HG03045 (cell line): Measurements from ENCODE around the gene PCDHB10.
"Not testable (repeated sequence)": the region's sequence is repeated elsewhere in the genome, so short reads cannot be mapped to it uniquely, and the experiment has no call there.

ENCODE experiments used
- ATAC-seq: cut with Tn5 transposase; IDR thresholded peaks from one replicate; pipeline ENCODE4 v1.9.1; 2021; ENCODE audit warnings: mild to moderate bottlenecking, moderate library complexity; ENCODE audit not compliant: unreplicated experiment

PCDHB10 gene

GRCh38 chr5:141192110-141192725, at the start of gene PCDHB10:
TSS of gene PCDHB10 (plus strand) at chr5:141192353. CDS start at chr5:141192553, 200 bp downstream.
- no peak for ATAC-seq

- no peak for ATAC-seq
These were observed 42.3 kb upstream of the PCDHB10 start, which contains the start of gene PCDHB6 for GRCh38 chr5:141149812-141150211. TSS of gene PCDHB6 (plus strand) at chr5:141150057. CDS start at chr5:141150258, 201 bp downstream.

DNA sequence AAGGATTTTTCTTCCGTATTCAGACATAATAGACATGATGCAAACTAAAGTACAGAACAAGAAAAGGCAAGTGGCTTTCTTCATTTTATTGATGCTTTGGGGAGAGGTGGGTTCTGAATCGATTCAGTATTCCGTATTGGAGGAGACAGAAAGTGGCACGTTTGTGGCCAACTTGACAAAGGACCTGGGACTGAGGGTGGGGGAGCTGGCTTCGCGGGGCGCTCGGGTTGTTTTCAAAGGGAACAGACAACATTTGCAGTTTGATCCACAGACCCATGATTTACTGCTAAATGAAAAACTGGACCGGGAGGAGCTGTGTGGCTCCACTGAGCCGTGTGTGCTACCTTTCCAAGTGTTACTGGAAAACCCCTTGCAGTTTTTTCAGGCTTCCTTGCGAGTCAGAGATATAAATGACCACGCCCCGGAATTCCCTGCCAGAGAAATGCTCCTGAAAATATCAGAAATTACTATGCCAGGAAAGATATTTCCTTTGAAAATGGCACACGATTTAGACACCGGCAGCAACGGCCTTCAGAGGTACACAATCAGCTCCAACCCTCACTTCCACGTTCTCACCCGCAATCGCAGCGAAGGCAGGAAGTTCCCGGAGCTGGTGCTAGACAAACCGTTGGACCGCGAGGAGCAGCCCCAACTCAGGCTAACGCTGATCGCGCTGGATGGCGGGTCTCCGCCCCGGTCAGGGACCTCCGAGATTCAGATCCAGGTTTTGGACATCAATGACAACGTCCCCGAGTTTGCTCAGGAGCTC, 41.7 kb upstream of the PCDHB10 start:
- no peak for ATAC-seq

DNA sequence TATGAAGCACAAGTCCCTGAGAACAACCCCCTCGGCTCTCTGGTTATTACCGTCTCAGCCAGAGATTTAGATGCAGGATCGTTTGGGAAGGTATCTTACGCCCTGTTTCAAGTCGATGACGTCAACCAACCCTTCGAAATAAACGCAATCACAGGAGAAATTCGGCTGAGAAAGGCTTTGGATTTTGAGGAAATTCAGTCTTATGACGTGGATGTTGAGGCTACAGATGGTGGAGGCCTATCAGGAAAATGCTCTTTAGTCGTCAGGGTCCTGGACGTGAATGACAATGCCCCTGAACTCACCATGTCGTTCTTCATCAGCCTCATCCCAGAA, 41.2 kb upstream of the PCDHB10 start:
- ATAC-seq, result no peak

- ATAC-seq, result not testable (repeated sequence)
These were observed 40.5 kb upstream of the PCDHB10 start for GRCh38 chr5:141151632-141152031.

DNA sequence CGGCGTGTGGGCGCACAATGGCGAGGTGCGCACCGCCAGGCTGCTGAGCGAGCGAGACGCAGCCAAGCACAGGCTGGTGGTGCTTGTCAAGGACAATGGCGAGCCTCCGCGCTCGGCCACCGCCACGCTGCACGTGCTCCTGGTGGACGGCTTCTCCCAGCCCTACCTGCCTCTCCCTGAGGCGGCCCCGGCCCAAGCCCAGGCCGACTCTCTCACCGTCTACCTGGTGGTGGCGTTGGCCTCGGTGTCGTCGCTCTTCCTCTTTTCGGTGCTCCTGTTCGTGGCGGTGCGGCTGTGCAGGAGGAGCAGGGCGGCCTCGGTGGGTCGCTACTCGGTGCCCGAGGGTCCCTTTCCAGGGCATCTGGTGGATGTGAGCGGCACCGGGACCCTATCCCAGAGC, 40.1 kb upstream of the PCDHB10 start:
- not testable (repeated sequence) for ATAC-seq

- ATAC-seq, result no peak
These were observed 36.4 kb upstream of the PCDHB10 start for GRCh38 chr5:141155540-141156374.

GRCh38 chr5:141157356-141157755, 34.8 kb upstream of the PCDHB10 start:
- ATAC-seq, result not testable (repeated sequence)

DNA sequence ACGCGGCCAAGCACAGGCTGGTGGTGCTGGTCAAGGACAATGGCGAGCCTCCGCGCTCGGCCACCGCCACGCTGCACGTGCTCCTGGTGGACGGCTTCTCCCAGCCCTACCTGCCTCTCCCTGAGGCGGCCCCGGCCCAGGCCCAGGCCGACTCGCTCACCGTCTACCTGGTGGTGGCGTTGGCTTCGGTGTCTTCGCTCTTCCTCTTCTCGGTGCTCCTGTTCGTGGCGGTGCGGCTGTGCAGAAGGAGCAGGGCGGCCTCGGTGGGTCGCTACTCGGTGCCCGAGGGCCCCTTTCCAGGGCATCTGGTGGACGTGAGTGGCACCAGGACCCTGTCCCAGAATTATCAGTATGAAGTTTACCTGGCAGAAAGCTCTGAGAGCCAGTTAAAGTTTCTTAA, 34.3 kb upstream of the PCDHB10 start:
- not testable (repeated sequence) for ATAC-seq

DNA sequence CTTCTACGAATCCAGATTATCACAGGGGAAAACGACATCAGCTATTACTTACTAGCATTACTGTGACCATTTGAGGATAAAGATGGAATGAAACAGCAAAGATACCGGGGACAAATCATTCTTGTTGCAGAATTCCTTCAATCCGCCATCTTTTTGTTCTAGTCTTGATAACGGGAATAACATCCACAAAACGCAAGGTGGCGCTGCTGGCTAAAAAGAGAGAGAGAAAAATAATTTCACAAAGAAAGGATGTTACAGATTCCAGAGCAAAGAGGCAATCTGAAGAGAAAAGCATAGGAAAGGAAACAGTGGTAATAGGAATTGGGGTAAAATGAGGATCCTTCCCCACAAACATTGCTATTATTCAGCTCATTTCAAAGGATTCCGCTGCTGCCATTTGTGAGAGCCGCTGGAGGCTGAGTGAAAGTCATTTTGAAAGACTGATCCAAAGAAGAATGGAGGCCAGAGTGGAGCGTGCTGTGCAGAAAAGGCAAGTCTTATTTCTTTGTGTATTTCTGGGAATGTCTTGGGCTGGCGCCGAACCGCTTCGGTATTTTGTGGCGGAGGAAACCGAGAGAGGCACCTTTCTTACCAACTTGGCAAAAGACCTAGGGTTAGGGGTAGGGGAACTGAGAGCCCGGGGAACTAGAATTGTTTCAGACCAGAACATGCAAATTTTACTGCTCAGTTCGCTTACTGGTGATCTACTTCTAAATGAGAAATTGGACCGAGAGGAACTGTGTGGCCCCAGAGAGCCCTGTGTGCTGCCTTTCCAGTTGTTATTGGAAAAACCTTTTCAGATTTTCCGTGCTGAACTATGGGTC, 19.6 kb upstream of the PCDHB10 start, which contains the start of gene PCDHB7:
Gene PCDHB7, plus strand, starts transcription at position 264 of the 824 bp plus-strand sequence. Its CDS starts 192 bp downstream, at position 456.
- ATAC-seq, result no peak

- not testable (repeated sequence) for ATAC-seq
These were observed 17.7 kb upstream of the PCDHB10 start for GRCh38 chr5:141174291-141175104.

GRCh38 chr5:141175933-141176332, 16.2 kb upstream of the PCDHB10 start:
- ATAC-seq, result no peak

DNA sequence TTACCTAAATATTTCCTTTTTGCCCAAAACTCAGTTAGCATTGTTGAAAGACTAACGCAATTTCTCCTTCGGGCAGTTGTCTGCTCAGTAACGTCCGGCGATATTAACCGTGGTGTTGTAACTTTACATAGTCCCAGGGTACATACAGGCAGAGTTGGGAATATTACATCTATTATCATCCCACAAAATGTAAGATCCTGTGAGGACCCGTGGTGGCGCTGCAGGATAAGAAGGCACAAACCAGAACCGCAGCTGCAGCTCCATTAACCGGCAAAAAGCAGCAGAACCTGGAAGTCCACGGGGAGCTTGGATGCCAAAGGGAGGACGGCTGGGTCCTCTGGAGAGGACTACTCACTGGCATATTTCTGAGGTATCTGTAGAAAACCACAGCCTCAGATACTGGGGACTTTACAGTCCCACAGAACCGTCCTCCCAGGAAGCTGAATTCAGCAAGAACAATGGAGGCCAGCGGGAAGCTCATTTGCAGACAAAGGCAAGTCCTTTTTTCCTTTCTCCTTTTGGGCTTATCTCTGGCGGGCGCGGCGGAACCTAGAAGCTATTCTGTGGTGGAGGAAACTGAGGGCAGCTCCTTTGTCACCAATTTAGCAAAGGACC, 14.5 kb upstream of the PCDHB10 start, which contains the start of gene PCDHB8:
Gene PCDHB8, plus strand, starts transcription at position 214 of the 615 bp plus-strand sequence. Its CDS starts 245 bp downstream, at position 459.
- not testable (repeated sequence) for ATAC-seq

GRCh38 chr5:141179371-141179770, 12.8 kb upstream of the PCDHB10 start:
- ATAC-seq, result not testable (repeated sequence)

GRCh38 chr5:141179876-141180275, 12.3 kb upstream of the PCDHB10 start:
- not testable (repeated sequence) for ATAC-seq

- ATAC-seq, result no peak
These were observed 11.8 kb upstream of the PCDHB10 start for GRCh38 chr5:141180313-141180712.

DNA sequence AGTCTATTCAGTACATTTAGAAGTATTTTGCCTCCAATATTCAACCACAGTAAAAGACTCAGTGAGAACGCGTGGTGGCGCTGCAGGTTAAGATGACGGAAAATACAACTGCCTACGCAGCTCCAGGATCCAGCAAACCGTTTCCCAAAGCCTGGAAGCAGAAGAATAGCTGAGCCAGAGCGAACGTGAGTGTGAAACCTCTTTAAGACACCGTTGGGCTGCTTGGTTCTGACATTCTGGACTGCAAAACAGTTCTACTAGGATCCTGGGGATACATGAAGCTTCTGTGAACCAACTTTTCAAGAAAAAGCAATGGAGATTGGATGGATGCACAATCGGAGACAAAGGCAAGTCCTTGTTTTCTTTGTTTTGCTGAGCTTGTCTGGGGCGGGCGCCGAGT, 9.9 kb upstream of the PCDHB10 start, which contains the start of gene PCDHB16:
Gene PCDHB16, plus strand, starts transcription at position 140 of the 400 bp plus-strand sequence. Its CDS starts 173 bp downstream, at position 313.
- ATAC-seq, result no peak

GRCh38 chr5:141184117-141184855, 7.9 kb upstream of the PCDHB10 start:
- ATAC-seq, result not testable (repeated sequence)
